Kidney (tissue), 14 donors: ENCODE data around the gene YIPF1. TPM values are rescaled to one million over a fixed set of nuclear protein-coding genes. Genes with fewer than 3 reads are reported as not detected.

Experiments
- DNase-seq, 5 donors: peaks; one replicate each; pipeline ENCODE4 v3.0.0-alpha.2; 2013 to 2020
- FAIRE-seq: peaks from 2 replicates; lab custom pipeline; 2012; peaks lifted over from hg19 to GRCh38; lab: Jason Lieb, UNC
- H3K27ac ChIP-seq, 2 donors: one replicate each; pipeline ENCODE4 v1.7.0; 2013; ENCODE audit warnings: low read depth in 2 of 2, low read length in 2 of 2, inconsistent platforms in 1 of 2
- H3K27me3 ChIP-seq: one replicate; pipeline ENCODE4 v1.7.1; 2013; ENCODE audit warnings: low read length, inconsistent platforms; ENCODE audit not compliant: control insufficient read depth, insufficient read depth
- H3K36me3 ChIP-seq, 3 donors: one replicate each; pipeline versions ENCODE4 v1.7.0 to v1.7.1; 2013; ENCODE audit warnings: low read length in 3 of 3, control low read depth in 1 of 3, inconsistent platforms in 1 of 3; ENCODE audit not compliant: insufficient read depth in 3 of 3, control insufficient read depth in 2 of 3
- H3K4me1 ChIP-seq, 3 donors: one replicate each; pipeline versions ENCODE4 v1.7.0 to v1.7.1; 2013; ENCODE audit warnings: low read length in 3 of 3, inconsistent platforms in 1 of 3, low read depth in 1 of 3; ENCODE audit not compliant: control insufficient read depth in 2 of 3, insufficient read depth in 2 of 3
- H3K4me3 ChIP-seq, 3 donors: one replicate each; pipeline versions ENCODE4 v1.7.0 to v1.8.1; 2013; ENCODE audit warnings: low read length in 3 of 3, control low read depth in 1 of 3, inconsistent platforms in 1 of 3
- H3K9ac ChIP-seq, 3 donors: one replicate each; pipeline versions ENCODE4 v1.7.0 to v1.7.1; 2013; ENCODE audit warnings: low read length in 3 of 3, control low read depth in 1 of 3, inconsistent platforms in 1 of 3
- H3K9me3 ChIP-seq, 3 donors: one replicate each; pipeline versions ENCODE4 v1.7.0 to v1.7.1; 2013; ENCODE audit warnings: low read length in 3 of 3, control low read depth in 1 of 3, inconsistent platforms in 1 of 3; ENCODE audit not compliant: control insufficient read depth in 2 of 3, insufficient read depth in 1 of 3
- CTCF ChIP-seq: IDR thresholded peaks from 3 replicates; pipeline ENCODE4 v1.5.1; 2012; ENCODE audit warnings: mild to moderate bottlenecking, moderate library complexity, borderline replicate concordance; ENCODE audit not compliant: insufficient read depth; ENCODE audit errors: extremely low read depth
- intact Hi-C: fragments of 100-400 bp; cut with DNase I; formaldehyde crosslinking; loops from one replicate; pipeline ENCODE4 v1.11.1; 2022
- polyA plus RNA-seq: library from polyadenylated mRNA; stranded (reverse); fragments of 350-450 nt; fragmentation: Illumina TruSeq; extraction: RNeasy Lipid Tissue Mini Kit (QIAGEN cat#74804); gene quantifications from one replicate; pipeline ENCODE4 v1.2.3, GENCODE V29; 2014; ENCODE audit warnings: low read depth, low replicate concordance; ENCODE audit not compliant: insufficient read depth
- total RNA-seq: library from RNA; stranded (reverse); fragmentation: NEBNext Ultra II Directional; extraction: Animal tissue kit (Norgen Biotek cat#: 25700); gene quantifications from one replicate; pipeline ENCODE4 v1.2.1, GENCODE V29; 2021
- donor health status: control.
- donor health status: control.
- donor health status: control.
- donor health status: control.
- donor health status: control.
- donor health status: DM: yes; HTN: yes; CAD: no.
- donor health status: Normal renal cell carcinoma (clear cell type).

The YIPF1 gene
- total and polyA plus RNA-seq, 2 donors from 2014 or later: 33.3 to 49.4 TPM

- intact Hi-C loops: loop anchor here (10.0 kb wide), 1 partner anchor 51 kb away; the partner anchor contains the start of genes IFT25 and LRRC42
- H3K4me3 ChIP-seq: peak within 1 kb of the TSS in 2 of 3 donors; percentile 85 to 86
- no peaks in the 10 kb centered on the region for H3K27me3 ChIP-seq
- H3K9ac ChIP-seq: peak within 1 kb of the TSS in 1 of 3 donors; percentile 81
- no peak for FAIRE-seq
- TF ChIP-seq CTCF: no peak
- peak within 1 kb of the TSS; percentile 61 to 63 for H3K27ac ChIP-seq
- H3K4me1 ChIP-seq: peaks cover 3 to 11% (median 7%) of the 10 kb centered on the region in 3 donors
- no peaks in the 10 kb centered on the region for H3K9me3 ChIP-seq
- DNase-seq: no peak
- H3K36me3 ChIP-seq: no peaks in the 10 kb centered on the region
Observed at GRCh38 chr1:53893999-53894636, 4.5 kb upstream of the YIPF1 start, which contains the start of gene DIO1. Gene DIO1, plus strand, starts transcription at chr1:53894187. Its CDS starts 24 bp downstream, at chr1:53894211.

GRCh38 chr1:53892911-53893310, 3.3 kb upstream of the YIPF1 start:
- no peaks in the 10 kb centered on the region for H3K9me3 ChIP-seq
- no peaks in the 10 kb centered on the region for H3K36me3 ChIP-seq
- H3K4me1 ChIP-seq: peaks cover 3 to 11% (median 6%) of the 10 kb centered on the region in 3 donors
- no peaks in the 10 kb centered on the region for H3K27me3 ChIP-seq
- H3K9ac ChIP-seq: no peak overlapping the region
- TF ChIP-seq CTCF: no peak
- H3K4me3 ChIP-seq: no peak overlapping the region
- intact Hi-C loops: loop anchor here (10.0 kb wide), 1 partner anchor 52 kb away; the partner anchor contains the start of genes IFT25 and LRRC42
- H3K27ac ChIP-seq: no peak overlapping the region
- DNase-seq (no peak), FAIRE-seq (no peak)

GRCh38 chr1:53891678-53892077, 2.1 kb upstream of the YIPF1 start:
- Histone ChIP-seq H3K4me1 (peaks cover 3 to 11% (median 6%) of the 10 kb centered on the region in 3 donors), H3K27ac (no peak overlapping the region), H3K27me3 (no peaks in the 10 kb centered on the region), H3K4me3 (no peak overlapping the region), H3K9ac (no peak overlapping the region), H3K9me3 (no peaks in the 10 kb centered on the region), H3K36me3 (no peaks in the 10 kb centered on the region)
- no peak for DNase-seq
- FAIRE-seq: no peak
- no peak for TF ChIP-seq CTCF
- intact Hi-C loops: loop anchor here (10.0 kb wide), 1 partner anchor 53 kb away; the partner anchor contains the start of genes IFT25 and LRRC42
